ENCODE measurements around the gene RBM4B. TPM values are rescaled to one million over a fixed set of nuclear protein-coding genes. Genes with fewer than 3 reads are reported as not detected.

Gene RBM4B
- total and polyA plus RNA-seq, 4 donors = 9.4 to 33.9 (median 11.1) TPM

DNA sequence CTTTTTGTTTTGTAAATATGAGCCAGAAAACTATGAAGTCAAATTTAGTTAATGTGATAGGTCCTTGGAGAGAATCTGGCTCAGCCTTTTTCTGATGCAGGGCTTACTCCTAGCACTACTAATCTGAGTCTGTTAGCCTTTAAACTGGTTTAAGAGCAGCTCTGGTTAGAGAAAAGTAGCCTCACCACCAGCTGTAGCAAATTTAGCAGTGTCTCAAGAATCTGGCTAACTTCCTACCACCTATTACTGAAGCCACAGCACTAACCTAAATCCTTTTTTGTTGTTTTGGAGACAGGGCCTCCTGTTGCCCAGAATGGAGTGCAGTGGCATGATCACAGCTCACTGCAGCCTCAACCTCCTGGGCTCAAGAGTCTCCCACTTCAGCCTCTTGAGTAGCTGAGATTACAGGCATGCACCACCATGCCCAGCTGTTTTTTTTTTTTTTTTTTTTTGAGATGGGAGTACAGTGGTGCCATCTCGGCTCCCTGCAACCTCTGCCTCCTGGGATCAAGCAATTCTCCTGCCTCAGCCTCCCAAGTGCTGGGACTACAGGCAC lies 13.9 kb downstream of the RBM4B start:
- WGBS, 2 donors = 71 to 92% methylated on average over 1 of the region's 1 CpG
- H3K4me1 ChIP-seq (ENCODE audit: control insufficient read depth in 5 of 5, insufficient read depth in 5 of 5, low read length in 5 of 5) = peaks cover 0 to 3% (median 0%) of the 10 kb centered on the region in 5 donors
- TF ChIP-seq, protein P1, sequence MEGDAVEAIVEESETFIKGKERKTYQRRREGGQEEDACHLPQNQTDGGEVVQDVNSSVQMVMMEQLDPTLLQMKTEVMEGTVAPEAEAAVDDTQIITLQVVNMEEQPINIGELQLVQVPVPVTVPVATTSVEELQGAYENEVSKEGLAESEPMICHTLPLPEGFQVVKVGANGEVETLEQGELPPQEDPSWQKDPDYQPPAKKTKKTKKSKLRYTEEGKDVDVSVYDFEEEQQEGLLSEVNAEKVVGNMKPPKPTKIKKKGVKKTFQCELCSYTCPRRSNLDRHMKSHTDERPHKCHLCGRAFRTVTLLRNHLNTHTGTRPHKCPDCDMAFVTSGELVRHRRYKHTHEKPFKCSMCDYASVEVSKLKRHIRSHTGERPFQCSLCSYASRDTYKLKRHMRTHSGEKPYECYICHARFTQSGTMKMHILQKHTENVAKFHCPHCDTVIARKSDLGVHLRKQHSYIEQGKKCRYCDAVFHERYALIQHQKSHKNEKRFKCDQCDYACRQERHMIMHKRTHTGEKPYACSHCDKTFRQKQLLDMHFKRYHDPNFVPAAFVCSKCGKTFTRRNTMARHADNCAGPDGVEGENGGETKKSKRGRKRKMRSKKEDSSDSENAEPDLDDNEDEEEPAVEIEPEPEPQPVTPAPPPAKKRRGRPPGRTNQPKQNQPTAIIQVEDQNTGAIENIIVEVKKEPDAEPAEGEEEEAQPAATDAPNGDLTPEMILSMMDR (IDR thresholded peaks at IDR 0.05; ENCODE audit: control extremely low read depth, extremely low read depth) = no peak
- ATAC-seq (ENCODE audit: insufficient read depth, low FRiP score) (no peak), DNase-seq (no peak)
- no peak overlapping the region for H3K9ac ChIP-seq (ENCODE audit: insufficient read depth in 1 of 2, low read length in 2 of 2)
- no peak overlapping the region for H3K27ac ChIP-seq (ENCODE audit: low read depth in 1 of 2, low read length in 1 of 2)
- H3K27me3 ChIP-seq (ENCODE audit: control insufficient read depth in 3 of 3, insufficient read depth in 3 of 3, low read length in 2 of 3) = no peaks in the 10 kb centered on the region
- no peak overlapping the region for H3K4me3 ChIP-seq
- H3K9me3 ChIP-seq (ENCODE audit: control insufficient read depth in 4 of 4, insufficient read depth in 3 of 4, low read length in 3 of 4) = no peaks in the 10 kb centered on the region
- peaks cover 17 to 56% (median 32%) of the 10 kb centered on the region in 4 donors for H3K36me3 ChIP-seq (ENCODE audit: control insufficient read depth in 4 of 4, insufficient read depth in 4 of 4, low read length in 4 of 4)

DNA sequence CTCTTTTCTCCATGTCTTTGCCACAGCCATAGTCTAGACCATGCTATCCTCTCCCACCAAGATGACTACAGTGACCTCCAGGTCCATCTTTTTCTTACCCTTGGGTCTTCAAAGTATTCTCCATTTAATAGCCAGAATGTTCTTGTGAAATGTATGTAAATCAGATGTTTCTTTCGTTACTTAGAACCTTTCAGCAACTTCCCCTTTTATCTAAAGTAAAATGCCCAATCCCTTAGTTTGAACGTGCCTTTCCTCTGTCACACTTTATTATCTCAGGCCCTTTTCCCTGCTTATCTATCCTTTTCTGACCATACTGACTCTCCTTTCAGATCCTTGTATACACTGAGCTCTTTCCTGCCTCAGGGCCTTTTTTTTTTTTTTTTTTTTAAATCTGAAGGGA lies 17.9 kb downstream of the RBM4B start:
- DNase-seq (no peak), ATAC-seq (ENCODE audit: insufficient read depth, low FRiP score) (no peak)
- Histone ChIP-seq H3K36me3 (ENCODE audit: control insufficient read depth in 4 of 4, insufficient read depth in 4 of 4, low read length in 4 of 4) (peaks cover 9 to 22% (median 17%) of the 10 kb centered on the region in 4 donors), H3K4me1 (ENCODE audit: control insufficient read depth in 5 of 5, insufficient read depth in 5 of 5, low read length in 5 of 5) (no peaks in the 10 kb centered on the region), H3K27ac (ENCODE audit: low read depth in 1 of 2, low read length in 1 of 2) (no peak overlapping the region), H3K9ac (ENCODE audit: insufficient read depth in 1 of 2, low read length in 2 of 2) (no peak overlapping the region), H3K27me3 (ENCODE audit: control insufficient read depth in 3 of 3, insufficient read depth in 3 of 3, low read length in 2 of 3) (no peaks in the 10 kb centered on the region), H3K9me3 (ENCODE audit: control insufficient read depth in 4 of 4, insufficient read depth in 3 of 4, low read length in 3 of 4) (no peaks in the 10 kb centered on the region), H3K4me3 (no peak overlapping the region)
- WGBS, 2 donors = 29 to 51% methylated on average over 2 of the region's 2 CpGs
- TF ChIP-seq, protein P1 (IDR thresholded peaks at IDR 0.05; ENCODE audit: control extremely low read depth, extremely low read depth) = no peak

DNA sequence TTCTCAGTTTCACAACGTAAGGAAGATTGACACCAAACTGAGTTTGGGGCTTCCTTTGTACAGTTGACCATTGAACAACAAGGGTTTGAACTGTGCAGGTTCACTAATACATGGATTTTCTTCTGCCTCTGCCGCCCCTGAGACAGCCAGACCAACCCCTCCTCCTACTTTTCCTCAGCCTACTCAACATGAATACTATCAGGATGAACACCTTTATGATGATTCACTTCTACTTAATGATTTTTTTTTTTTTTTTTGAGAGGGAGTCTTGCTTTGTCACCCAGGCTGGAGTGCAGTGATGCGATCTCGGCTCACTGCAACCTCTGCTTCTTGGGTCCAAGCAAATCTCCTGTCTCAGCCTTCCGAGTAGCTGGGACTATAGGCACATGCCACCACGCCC lies 24.6 kb downstream of the RBM4B start:
- DNase-seq = no peak
- Histone ChIP-seq H3K36me3 (ENCODE audit: control insufficient read depth in 4 of 4, insufficient read depth in 4 of 4, low read length in 4 of 4) (peaks cover 6 to 40% (median 16%) of the 10 kb centered on the region in 4 donors), H3K9me3 (ENCODE audit: control insufficient read depth in 4 of 4, insufficient read depth in 3 of 4, low read length in 3 of 4) (no peaks in the 10 kb centered on the region), H3K4me3 (no peak overlapping the region), H3K4me1 (ENCODE audit: control insufficient read depth in 5 of 5, insufficient read depth in 5 of 5, low read length in 5 of 5) (peaks cover 0 to 2% (median 0%) of the 10 kb centered on the region in 5 donors), H3K27ac (ENCODE audit: low read depth in 1 of 2, low read length in 1 of 2) (no peak overlapping the region), H3K9ac (ENCODE audit: insufficient read depth in 1 of 2, low read length in 2 of 2) (no peak overlapping the region), H3K27me3 (ENCODE audit: control insufficient read depth in 3 of 3, insufficient read depth in 3 of 3, low read length in 2 of 3) (no peaks in the 10 kb centered on the region)
- TF ChIP-seq, protein P1 (IDR thresholded peaks at IDR 0.05; ENCODE audit: control extremely low read depth, extremely low read depth) = no peak
- 90 to 93% methylated on average over 6 of the region's 6 CpGs for WGBS, 2 donors
- ATAC-seq (ENCODE audit: insufficient read depth, low FRiP score) = no peak

DNA sequence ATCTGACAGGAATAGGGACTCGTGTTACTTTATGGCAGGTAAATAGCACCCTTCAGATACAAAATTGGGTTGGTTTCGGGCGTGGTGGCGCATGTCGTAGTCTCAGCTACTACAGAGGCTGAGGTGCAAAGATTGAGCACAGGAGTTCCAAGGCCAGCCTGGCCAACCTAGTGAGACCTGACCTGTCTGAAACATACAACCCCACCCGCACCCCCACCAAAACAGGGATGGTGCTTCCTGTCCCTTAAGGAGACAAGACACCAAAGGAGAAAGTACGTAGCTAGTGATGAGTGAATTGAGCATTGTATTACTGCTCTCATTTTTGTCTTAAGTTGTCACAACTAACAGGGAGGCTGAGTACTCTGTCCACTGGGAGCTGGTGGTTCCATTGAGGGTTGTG lies 25.0 kb downstream of the RBM4B start:
- Histone ChIP-seq H3K27ac (ENCODE audit: low read depth in 1 of 2, low read length in 1 of 2) (no peak overlapping the region), H3K4me3 (no peak overlapping the region), H3K9ac (ENCODE audit: insufficient read depth in 1 of 2, low read length in 2 of 2) (no peak overlapping the region), H3K36me3 (ENCODE audit: control insufficient read depth in 4 of 4, insufficient read depth in 4 of 4, low read length in 4 of 4) (peaks cover 6 to 40% (median 17%) of the 10 kb centered on the region in 4 donors), H3K9me3 (ENCODE audit: control insufficient read depth in 4 of 4, insufficient read depth in 3 of 4, low read length in 3 of 4) (no peaks in the 10 kb centered on the region), H3K4me1 (ENCODE audit: control insufficient read depth in 5 of 5, insufficient read depth in 5 of 5, low read length in 5 of 5) (peaks cover 0 to 2% (median 0%) of the 10 kb centered on the region in 5 donors), H3K27me3 (ENCODE audit: control insufficient read depth in 3 of 3, insufficient read depth in 3 of 3, low read length in 2 of 3) (no peaks in the 10 kb centered on the region)
- 94 to 95% methylated on average over 7 of the region's 7 CpGs for WGBS, 2 donors
- no peak for ATAC-seq (ENCODE audit: insufficient read depth, low FRiP score)
- TF ChIP-seq, protein P1 (IDR thresholded peaks at IDR 0.05; ENCODE audit: control extremely low read depth, extremely low read depth) = no peak
- no peak for DNase-seq

Data from lung (tissue), 12 donors.